HG02588 (cell line): ENCODE results near the gene CDH15.
"Not testable (repeated sequence)": the region's sequence is repeated elsewhere in the genome, so short reads cannot be mapped to it uniquely, and the experiment has no call there.

Experiments
- ATAC-seq: cut with Tn5 transposase; IDR thresholded peaks from one replicate; pipeline ENCODE4 v1.9.1; 2021; ENCODE audit warnings: mild to moderate bottlenecking, moderate library complexity; ENCODE audit not compliant: unreplicated experiment

CDH15 gene

DNA sequence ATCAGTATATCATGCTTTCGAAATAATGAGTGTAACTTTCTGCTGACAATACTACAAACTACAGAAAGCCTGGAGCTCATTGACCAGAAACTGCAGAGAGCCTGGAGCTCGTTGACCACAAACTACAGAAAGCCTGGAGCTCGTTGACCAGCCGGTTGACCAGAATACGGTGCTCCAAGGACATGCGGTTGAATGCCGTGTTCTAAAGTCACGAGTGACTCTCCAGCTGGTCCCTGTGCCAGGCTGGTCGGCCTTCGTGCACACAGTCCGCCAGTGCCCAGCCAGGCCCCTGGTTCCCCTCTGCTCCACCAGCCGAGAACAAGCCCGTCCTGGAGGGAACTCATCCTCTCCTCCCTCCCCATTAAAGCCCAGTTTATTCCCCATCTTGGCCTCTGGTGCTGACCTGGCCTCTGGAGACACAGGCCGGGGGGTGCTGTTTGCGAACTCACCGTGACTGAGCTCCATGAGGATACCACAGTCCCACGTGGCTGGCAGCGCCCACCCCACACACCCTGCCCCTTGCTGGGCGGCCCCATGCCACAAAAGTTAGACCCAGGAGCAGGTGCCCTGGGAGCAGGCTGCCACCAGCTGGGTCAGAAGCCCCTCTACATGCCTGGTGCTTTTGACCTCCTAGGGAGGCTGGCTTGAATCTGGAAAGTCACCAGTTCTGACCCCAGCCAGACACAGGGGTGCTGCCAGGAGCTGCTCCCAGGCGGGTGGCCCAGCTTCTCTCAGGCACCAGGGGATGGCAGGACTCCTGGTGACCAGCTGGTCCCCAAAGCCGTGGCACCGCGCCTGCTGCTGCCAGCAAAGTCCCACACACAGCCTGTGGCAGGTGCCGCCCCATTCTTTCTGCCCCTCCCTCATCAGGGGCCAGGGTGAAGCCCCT, 15.5 kb upstream of the CDH15 start:
- ATAC-seq, result no peak

- no peak for ATAC-seq
Measured at GRCh38 chr16:89156740-89157645, 14.6 kb upstream of the CDH15 start.

GRCh38 chr16:89157778-89158177, 13.8 kb upstream of the CDH15 start:
- no peak for ATAC-seq

- ATAC-seq, result no peak
Measured at GRCh38 chr16:89159066-89159849, 12.3 kb upstream of the CDH15 start.

DNA sequence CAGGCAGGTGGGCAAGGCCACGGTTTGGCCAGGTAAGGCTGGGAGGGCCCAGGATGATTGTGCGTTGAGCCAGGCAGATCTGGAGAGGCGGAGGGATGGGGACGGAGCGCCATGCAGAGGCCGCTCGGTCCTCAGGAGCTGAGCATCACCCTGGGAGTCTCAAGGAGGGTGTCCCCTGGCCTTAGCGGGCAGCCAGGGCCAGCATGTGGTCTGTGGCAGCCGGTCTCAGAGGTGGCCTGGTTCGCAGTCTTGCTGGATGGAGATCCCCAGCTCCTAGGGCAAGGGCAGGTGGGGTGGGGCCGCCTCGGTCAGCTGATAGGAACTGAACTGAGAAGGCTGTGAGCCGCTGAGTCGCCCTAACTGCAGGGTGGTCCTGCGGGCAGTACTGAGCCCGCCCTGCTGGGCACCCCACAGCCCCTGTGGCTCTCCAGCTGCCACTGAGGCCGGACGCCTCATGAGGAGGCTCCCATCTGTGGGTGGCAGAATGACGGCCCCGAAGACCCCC, 11.6 kb upstream of the CDH15 start:
- ATAC-seq, result no peak

- ATAC-seq, result no peak
Measured at GRCh38 chr16:89160977-89161701, 10.4 kb upstream of the CDH15 start.

DNA sequence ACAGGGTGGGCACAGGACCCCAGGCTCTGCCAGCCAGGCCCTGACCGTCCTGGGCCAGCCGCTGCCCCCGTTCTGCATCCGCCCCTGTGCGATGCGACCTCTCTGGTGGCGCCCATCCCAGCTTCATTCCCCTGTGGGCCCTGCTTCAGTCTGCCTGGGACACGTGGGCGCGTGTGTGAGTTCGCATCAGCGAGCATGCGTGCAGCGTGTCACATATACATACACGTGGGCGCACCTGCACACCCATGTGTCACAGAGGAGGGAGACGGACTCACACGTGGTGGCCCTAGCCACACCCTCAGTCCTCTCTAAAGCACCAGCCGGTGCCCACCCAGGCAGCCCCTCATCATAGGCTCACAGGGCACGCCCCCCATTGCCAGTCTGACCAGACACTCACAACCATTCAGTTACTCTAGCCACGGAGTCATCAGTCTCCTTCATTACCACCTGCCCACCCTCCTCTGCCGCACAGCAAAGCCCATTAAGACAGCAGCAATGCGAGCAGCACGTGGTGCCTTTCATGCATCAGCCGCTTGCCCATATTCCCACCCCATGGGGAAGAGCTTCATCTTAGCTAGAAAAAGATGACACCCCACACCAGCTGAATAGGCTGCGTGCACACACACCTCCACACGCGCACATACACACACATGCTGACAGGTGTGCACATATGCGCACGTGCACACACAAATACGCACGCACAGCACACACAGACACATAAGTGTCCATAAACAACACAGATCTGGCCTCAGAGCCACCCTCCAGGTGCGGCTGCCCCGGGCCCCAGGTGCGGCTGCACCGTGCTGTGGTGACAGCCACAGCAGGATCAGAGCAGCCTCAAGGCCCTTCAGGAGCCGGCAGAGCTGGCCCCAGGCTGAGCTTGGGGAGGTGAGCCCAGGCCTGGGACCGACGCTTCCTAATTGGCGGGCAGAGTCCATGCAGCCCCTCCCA, 9.5 kb upstream of the CDH15 start:
- ATAC-seq, result no peak

DNA sequence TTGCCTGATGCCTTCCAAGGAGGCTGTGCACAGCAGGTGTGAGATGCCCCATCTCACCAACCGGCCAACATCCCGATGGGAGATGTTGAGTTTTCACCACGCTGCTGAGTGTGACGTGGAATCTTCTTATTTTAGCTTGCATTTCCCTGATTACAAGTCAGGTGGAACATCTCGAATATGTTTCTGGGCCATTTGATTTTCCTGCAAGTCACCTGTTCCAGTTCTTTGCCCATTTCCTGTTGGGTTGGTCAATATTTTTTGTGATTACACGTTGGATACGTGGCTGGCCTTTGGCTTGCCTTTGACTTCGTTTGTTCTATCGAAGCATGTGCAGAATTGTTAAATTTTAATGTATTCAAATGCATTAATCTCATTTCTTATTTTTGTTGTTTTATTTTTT, 8.3 kb upstream of the CDH15 start:
- ATAC-seq, result no peak

DNA sequence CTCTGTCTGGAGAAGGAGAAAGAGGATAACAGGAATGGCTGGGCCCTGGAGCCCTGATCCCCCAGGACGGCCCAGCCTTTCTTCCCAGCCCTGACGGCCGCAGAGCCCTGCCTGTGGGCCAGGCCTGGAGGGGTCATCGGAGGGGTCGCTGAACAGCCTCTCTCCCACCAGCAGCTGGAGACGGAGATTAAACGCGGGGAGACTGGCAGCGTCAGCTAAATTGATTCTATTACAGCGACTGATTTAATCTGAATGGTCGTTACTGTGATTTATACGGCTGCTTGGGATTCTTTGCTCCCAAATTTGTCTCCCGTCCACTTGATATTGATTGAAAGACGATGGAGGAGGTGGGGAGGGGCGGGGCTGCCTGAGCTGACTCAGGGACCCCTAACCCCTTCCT, 7.1 kb upstream of the CDH15 start:
- no peak for ATAC-seq

DNA sequence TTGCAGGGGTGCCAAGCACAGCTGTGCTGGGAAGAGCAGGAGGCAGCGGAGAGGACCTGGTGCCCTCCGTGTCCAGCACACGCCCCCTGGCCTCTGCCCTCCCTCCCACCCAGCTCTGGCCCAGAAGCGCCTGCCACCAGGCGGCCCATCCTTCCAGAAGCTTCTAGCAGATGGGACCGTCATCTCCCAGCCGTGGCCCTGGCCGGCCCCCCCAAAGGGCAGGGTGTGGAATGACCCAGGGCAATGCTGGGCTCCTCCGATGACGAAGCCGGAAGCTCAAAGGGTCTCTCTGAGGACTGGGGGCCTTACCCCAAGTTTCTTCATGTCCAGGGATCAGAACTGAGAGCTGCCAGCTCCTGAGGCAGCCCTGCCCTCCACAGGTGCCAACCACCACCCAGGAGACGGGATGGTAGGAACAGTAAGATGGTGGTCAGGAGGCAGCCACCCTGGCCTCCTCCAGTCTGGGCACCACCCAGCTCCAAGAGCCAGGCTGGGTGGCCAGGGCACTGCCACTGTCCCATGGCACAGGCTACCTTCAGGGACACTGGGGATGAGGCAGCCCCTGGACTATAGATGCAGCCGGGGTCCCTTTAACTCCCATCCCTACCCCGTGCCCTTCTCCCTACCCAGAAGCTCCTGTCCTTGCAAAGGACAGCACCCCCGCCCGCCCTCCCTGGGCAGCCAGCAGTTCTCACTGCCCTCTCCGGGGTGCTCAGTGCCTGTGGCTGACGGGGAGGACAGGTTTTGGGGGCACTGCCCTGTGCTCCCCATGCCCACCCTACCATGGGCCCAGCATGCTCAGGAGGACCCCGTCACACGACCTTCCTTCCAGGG, 6.5 kb upstream of the CDH15 start:
- ATAC-seq, result no peak

DNA sequence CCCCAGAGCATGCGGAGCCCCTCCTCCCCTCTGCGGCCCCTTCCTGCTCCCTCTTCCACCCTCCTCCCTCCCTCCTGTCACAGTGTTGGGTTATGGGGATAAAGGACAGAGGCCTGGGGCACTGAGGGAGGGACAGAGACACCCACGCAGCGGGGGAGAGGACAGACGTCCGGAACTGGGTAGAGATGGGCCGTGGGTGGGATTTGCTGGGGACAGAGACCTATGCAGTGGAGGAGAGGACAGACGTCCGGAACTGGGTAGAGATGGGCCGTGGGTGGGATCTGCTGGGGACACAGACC, 5.9 kb upstream of the CDH15 start:
- not testable (repeated sequence) for ATAC-seq

DNA sequence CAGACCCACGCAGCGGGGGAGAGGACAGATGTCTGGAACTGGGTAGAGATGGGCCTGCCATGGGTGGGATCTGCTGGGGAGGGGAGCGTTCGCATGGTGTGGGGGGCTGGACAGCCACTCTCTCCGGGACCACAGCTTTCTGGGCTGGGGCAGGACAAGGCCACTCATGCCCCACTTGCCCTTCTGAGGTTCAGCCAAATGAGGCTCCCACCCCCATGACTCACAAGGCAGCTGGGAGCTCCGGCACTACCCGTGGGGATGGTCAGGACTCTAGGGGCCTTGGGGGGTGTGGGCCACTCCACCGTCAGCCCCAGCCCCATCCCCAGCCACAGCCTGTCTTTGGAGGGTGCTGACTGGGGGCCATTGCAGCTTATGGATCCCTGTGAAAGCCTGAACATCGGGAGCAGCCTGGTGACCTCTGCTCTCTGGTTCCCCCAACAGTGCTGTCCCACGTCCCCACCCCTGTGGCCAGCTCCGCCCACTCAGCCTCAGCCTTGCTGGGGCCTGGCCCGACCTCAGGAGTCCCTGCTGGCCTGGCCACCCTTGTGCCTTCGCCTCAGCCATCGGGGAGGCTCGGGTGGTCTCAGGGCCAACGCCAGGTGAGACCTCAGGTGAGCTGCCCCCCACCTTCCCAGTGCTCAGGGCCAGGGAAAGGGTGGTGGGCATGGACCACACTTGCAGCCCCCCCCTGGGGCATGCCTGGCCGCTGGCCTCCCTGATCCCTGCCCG, 4.7 kb upstream of the CDH15 start:
- no peak for ATAC-seq

DNA sequence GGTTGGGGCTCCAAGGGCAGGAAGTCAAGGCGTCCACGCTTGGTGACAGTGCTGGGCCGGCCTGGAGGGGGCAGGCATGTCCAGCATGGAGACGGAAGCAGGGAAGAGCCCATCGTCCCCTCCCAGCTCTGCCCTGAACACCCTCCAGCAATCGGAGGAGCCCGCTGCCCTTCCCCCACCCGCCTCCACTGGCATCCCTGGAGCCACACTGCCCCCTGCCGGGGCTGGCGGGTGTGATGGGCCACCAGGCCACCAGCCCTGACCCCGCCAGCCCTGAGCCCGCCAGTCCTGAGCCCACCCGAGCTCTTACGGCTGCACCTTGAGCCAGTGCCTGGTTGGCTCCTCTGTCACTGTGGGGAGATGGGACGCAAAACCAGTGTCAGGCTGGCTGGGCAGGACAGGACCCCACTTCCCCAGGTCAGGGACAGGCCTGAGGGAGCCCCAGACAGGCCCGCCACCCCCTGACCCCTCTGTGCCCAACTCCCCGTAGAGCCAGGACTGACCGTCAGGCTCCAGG, 4.1 kb upstream of the CDH15 start:
- no peak for ATAC-seq

- no peak for ATAC-seq
Measured at GRCh38 chr16:89168381-89169189, 3.0 kb upstream of the CDH15 start.

GRCh38 chr16:89169778-89170177, 1.8 kb upstream of the CDH15 start:
- no peak for ATAC-seq

- ATAC-seq, result no peak
Measured at GRCh38 chr16:89170346-89171215, 967 bp upstream of the CDH15 start.
